Measurements from ENCODE around the gene MMAB.
"Not testable (repeated sequence)": the region's sequence is repeated elsewhere in the genome, so short reads cannot be mapped to it uniquely, and the experiment has no call there.

MMAB gene

GRCh38 chr12:109573029-109573913, at the start of gene MMAB, which contains the start of gene MVK:
Gene MMAB (minus strand): TSS chr12:109573504. CDS start chr12:109573480, 24 bp downstream.
Gene MVK (plus strand): TSS chr12:109573794. CDS start chr12:109574823, 1,029 bp downstream.
- DNase-seq = peak; percentile 99

- DNase-seq = no peak
Observed at GRCh38 chr12:109621901-109622364, 48.6 kb upstream of the MMAB start.

- DNase-seq = no peak
Observed at GRCh38 chr12:109621211-109621694, 47.9 kb upstream of the MMAB start.

- no peak for DNase-seq
Observed at GRCh38 chr12:109619002-109619604, 45.8 kb upstream of the MMAB start.

GRCh38 chr12:109618082-109618481, 44.8 kb upstream of the MMAB start:
- no peak for DNase-seq

GRCh38 chr12:109617491-109617890, 44.2 kb upstream of the MMAB start:
- DNase-seq = no peak

GRCh38 chr12:109615556-109616229, 42.4 kb upstream of the MMAB start:
- DNase-seq = no peak

- DNase-seq = no peak
Observed at GRCh38 chr12:109613649-109614455, 40.5 kb upstream of the MMAB start.

GRCh38 chr12:109612975-109613502, 39.7 kb upstream of the MMAB start:
- DNase-seq = no peak

GRCh38 chr12:109612003-109612402, 38.7 kb upstream of the MMAB start:
- DNase-seq = no peak

- no peak for DNase-seq
Observed at GRCh38 chr12:109611223-109611622, 37.9 kb upstream of the MMAB start.

GRCh38 chr12:109610523-109610922, 37.2 kb upstream of the MMAB start:
- DNase-seq = no peak

- DNase-seq = no peak
Observed at GRCh38 chr12:109609342-109609741, 36.0 kb upstream of the MMAB start.

- no peak for DNase-seq
Observed at GRCh38 chr12:109608793-109609192, 35.5 kb upstream of the MMAB start.

- no peak for DNase-seq
Observed at GRCh38 chr12:109608270-109608669, 35.0 kb upstream of the MMAB start.

GRCh38 chr12:109607618-109608017, 34.3 kb upstream of the MMAB start:
- no peak for DNase-seq

- DNase-seq = no peak
Observed at GRCh38 chr12:109606320-109607028, 33.2 kb upstream of the MMAB start.

- DNase-seq = no peak
Observed at GRCh38 chr12:109605599-109606228, 32.4 kb upstream of the MMAB start.

GRCh38 chr12:109605016-109605415, 31.7 kb upstream of the MMAB start:
- DNase-seq = no peak

- no peak for DNase-seq
Observed at GRCh38 chr12:109604132-109604585, 30.9 kb upstream of the MMAB start.

GRCh38 chr12:109602132-109602531, 28.8 kb upstream of the MMAB start:
- DNase-seq = not testable (repeated sequence)
